K562 (cell line): ENCODE results near the gene ICAM1. TPM values are rescaled to one million over a fixed set of nuclear protein-coding genes. Genes with fewer than 3 reads are reported as not detected.

ENCODE experiments used
- ATAC-seq: fragments of 200-7000 bp; cut with Tn5 transposase; 3 replicates; pipeline ENCODE4 v1.9.1; 2020; ENCODE audit warnings: moderate library complexity
- BruUV-seq: library from RNA; stranded (reverse); fragments of 400-500 nt; replicated peaks from 2 replicates; lab custom pipeline; 2021; lab: Mats Ljungman, UMichigan
- CTCF ChIA-PET: fragments of 300-600 bp; formaldehyde crosslinking; extraction: SDS; loops from one replicate; lab custom pipeline; 2021; ENCODE audit warnings: low intra/inter-chr PET ratio; lab: Yijun Ruan, JAX
- POLR2A ChIA-PET: fragments of 300-600, 350-650 bp; sonication (Branson Sonifier 250); formaldehyde crosslinking; extraction: SDS; loops from one replicate; lab custom pipeline; 2021; ENCODE audit warnings: antibody characterized with exemption, inconsistent platforms; lab: Yijun Ruan, JAX
- DNase-seq, 4 experiments: peaks; one replicate each; pipeline versions ENCODE4 v3.0.0 to v3.0.0-alpha.2; 2011 to 2018; ENCODE audit warnings: low spot score in 3 of 4, mixed read lengths in 3 of 4; ENCODE audit errors: extremely low read depth in 1 of 4
- FAIRE-seq: peaks from 2 replicates; lab custom pipeline; 2011; peaks lifted over from hg19 to GRCh38; lab: Jason Lieb, UNC
- H2AFZ ChIP-seq: 2 replicates; pipeline ENCODE4 v1.6.0; 2011; ENCODE audit warnings: low read depth, low read length, control low read depth, inconsistent platforms
- H3K27ac ChIP-seq: fragments of 200-600 bp; 3 replicates; pipeline ENCODE4 v1.8.0; 2011; ENCODE audit warnings: low read depth, mild to moderate bottlenecking, control low read depth, inconsistent platforms, low read length, moderate library complexity, mixed read lengths; ENCODE audit errors: extremely low read depth
- H3K27me3 ChIP-seq, 2 experiments: fragments of 300-600 bp in 1 of 2; 2 replicates in 1 of 2; 3 replicates in 1 of 2; pipeline versions ENCODE4 v1.6.0 to v1.8.0; 2011; ENCODE audit warnings: inconsistent platforms in 2 of 2, low read length in 2 of 2, mild to moderate bottlenecking in 1 of 2, mixed read lengths in 1 of 2, moderate library complexity in 1 of 2; ENCODE audit not compliant: control insufficient read depth in 2 of 2, insufficient read depth in 2 of 2
- H3K36me3 ChIP-seq: fragments of 300-600 bp; 3 replicates; pipeline ENCODE4 v1.8.0; 2011; ENCODE audit warnings: mild to moderate bottlenecking, low read length, inconsistent platforms; ENCODE audit not compliant: control insufficient read depth, insufficient read depth
- H3K4me1 ChIP-seq, 2 experiments: fragments of 200-600 bp in 1 of 2; replicated peaks in 1 of 2; 2 replicates in 1 of 2; 3 replicates in 1 of 2; pipeline versions ENCODE4 v1.5.1 to v1.8.0; 2011; ENCODE audit warnings: inconsistent platforms in 2 of 2, low read length in 2 of 2, mild to moderate bottlenecking in 1 of 2, mixed read lengths in 1 of 2, moderate library complexity in 1 of 2; ENCODE audit not compliant: control insufficient read depth in 2 of 2, insufficient read depth in 2 of 2
- H3K4me2 ChIP-seq: 2 replicates; pipeline ENCODE4 v1.6.1; 2011; ENCODE audit warnings: low read length, control low read depth, inconsistent platforms, mixed read lengths; ENCODE audit not compliant: insufficient read depth
- H3K4me3 ChIP-seq: fragments of 200-600 bp; sonication (generic), shearing (Covaris generic); 2 replicates; pipeline ENCODE4 v1.5.1; 2016; ENCODE audit warnings: control low read depth, inconsistent platforms
- H3K79me2 ChIP-seq: fragments of 200-600 bp; 3 replicates; pipeline ENCODE4 v1.8.0; 2011; ENCODE audit warnings: low read length, inconsistent platforms; ENCODE audit not compliant: control insufficient read depth, insufficient read depth
- H3K9ac ChIP-seq, 2 experiments: 2 replicates each; pipeline versions ENCODE4 v1.6.0 to v1.6.1; 2011; ENCODE audit warnings: low read depth in 2 of 2, low read length in 2 of 2, control low read depth in 1 of 2, inconsistent platforms in 1 of 2, mild to moderate bottlenecking in 1 of 2, mixed read lengths in 1 of 2; ENCODE audit not compliant: insufficient read depth in 1 of 2
- H3K9me1 ChIP-seq: one replicate; pipeline ENCODE4 v1.6.0; 2011; ENCODE audit warnings: inconsistent platforms, mild to moderate bottlenecking, low read length, moderate library complexity; ENCODE audit not compliant: control insufficient read depth, insufficient read depth
- H3K9me3 ChIP-seq: replicated peaks from 2 replicates; pipeline ENCODE4 v1.5.1; 2011; ENCODE audit warnings: low read depth, low read length, inconsistent platforms; ENCODE audit not compliant: control insufficient read depth, insufficient read depth
- H4K20me1 ChIP-seq: replicated peaks from 2 replicates; pipeline ENCODE4 v1.6.1; 2011; ENCODE audit warnings: low read length, inconsistent platforms, mixed read lengths; ENCODE audit not compliant: control insufficient read depth, insufficient read depth
- ARHGAP35 ChIP-seq: fragments of 450-650 bp; IDR thresholded peaks from 2 replicates; pipeline ENCODE4 v1.6.1; 2018; ENCODE audit not compliant: partially characterized antibody
- DNMT1 ChIP-seq: fragments of 450-650 bp; IDR thresholded peaks from 2 replicates; pipeline ENCODE4 v1.6.1; 2016; ENCODE audit warnings: antibody characterized with exemption, mild to moderate bottlenecking
- ETV5 ChIP-seq: sonication (generic); formaldehyde crosslinking; IDR thresholded peaks from 2 replicates; pipeline ENCODE4 v1.4.0; 2020; ENCODE audit warnings: low read depth, mild to moderate bottlenecking, missing genetic modification reagents
- FOXJ3 ChIP-seq: sonication (generic); formaldehyde crosslinking; IDR thresholded peaks from 2 replicates; pipeline ENCODE4 v1.4.0; 2020; ENCODE audit warnings: mild to moderate bottlenecking, missing genetic modification reagents
- HNRNPLL ChIP-seq: fragments of 200-400 bp; formaldehyde crosslinking; IDR thresholded peaks from 2 replicates; pipeline ENCODE4 v1.6.1; 2017; ENCODE audit warnings: low read length, low read depth, mild to moderate bottlenecking; ENCODE audit not compliant: poor library complexity, severe bottlenecking
- KAT7 ChIP-seq: sonication (generic); formaldehyde crosslinking; IDR thresholded peaks from 2 replicates; pipeline ENCODE4 v1.8.0; 2022; ENCODE audit warnings: missing genetic modification reagents, mild to moderate bottlenecking, borderline replicate concordance
- RAD51 ChIP-seq: fragments of 450-650 bp; IDR thresholded peaks from 2 replicates; pipeline ENCODE4 v1.7.1; 2016; ENCODE audit warnings: low read depth, mild to moderate bottlenecking, borderline replicate concordance
- SP2 ChIP-seq: IDR thresholded peaks from 2 replicates; pipeline ENCODE4 v1.6.1; 2011; ENCODE audit warnings: mild to moderate bottlenecking, low read depth, low read length, moderate library complexity; ENCODE audit not compliant: poor library complexity, severe bottlenecking; ENCODE audit errors: extremely low read depth
- SREBF2 ChIP-seq: sonication (generic); formaldehyde crosslinking; IDR thresholded peaks from 2 replicates; pipeline ENCODE4 v1.4.0; 2020; ENCODE audit warnings: mild to moderate bottlenecking, missing genetic modification reagents
- TAF15 ChIP-seq: fragments of 200-400 bp; formaldehyde crosslinking; IDR thresholded peaks from 2 replicates; pipeline ENCODE4 v1.6.1; 2017; ENCODE audit warnings: mild to moderate bottlenecking, low read depth, low read length, moderate library complexity
- ZBTB17 ChIP-seq: fragments of 450-650 bp; formaldehyde crosslinking; IDR thresholded peaks from 2 replicates; pipeline ENCODE4 v1.4.0; 2020; ENCODE audit warnings: mild to moderate bottlenecking
- ZBTB7A ChIP-seq: IDR thresholded peaks from 2 replicates; pipeline ENCODE4 v1.6.1; 2011; ENCODE audit warnings: low read depth, mild to moderate bottlenecking, low read length, moderate library complexity, borderline replicate concordance; ENCODE audit not compliant: control insufficient read depth
- ZKSCAN8 ChIP-seq: fragments of 200-800 bp; sonication (Bioruptor generic); IDR thresholded peaks from 2 replicates; pipeline ENCODE4 v1.6.1; 2016; ENCODE audit warnings: missing genetic modification characterization, missing compliant biosample characterization
- ZNF311 ChIP-seq: fragments of 250-450 bp; sonication (Bioruptor Pico); IDR thresholded peaks from 2 replicates; pipeline ENCODE4 v1.4.0; 2020; ENCODE audit warnings: mild to moderate bottlenecking, moderate library complexity
- ZNF324 ChIP-seq: fragments of 250-450 bp; sonication (Bioruptor Pico); IDR thresholded peaks from 2 replicates; pipeline ENCODE4 v1.4.0; 2020; ENCODE audit warnings: mild to moderate bottlenecking
- ZNF445 ChIP-seq: fragments of 250-450 bp; sonication (Bioruptor Pico); IDR thresholded peaks from 2 replicates; pipeline ENCODE4 v1.4.0; 2020; ENCODE audit warnings: low read depth, mild to moderate bottlenecking, moderate library complexity
- WGBS: fragments of 100-300 bp; shearing (Covaris generic); methylation state at CpG from one replicate; pipeline ENCODE4 v1.1.6; 2016; ENCODE audit warnings: low coverage, mixed read lengths; ENCODE audit not compliant: insufficient coverage; ENCODE audit errors: missing lambda C conversion rate; 5-methylcytosine and 5-hydroxymethylcytosine counted together
- in situ Hi-C: fragments of 300-500 bp; cut with MboI; formaldehyde crosslinking; loops from 4 replicates; pipeline ENCODE4 v1.15.0; 2018; ENCODE audit warnings: inconsistent platforms, mixed read lengths
- intact Hi-C: fragments of 100-400 bp; cut with micrococcal nuclease; formaldehyde crosslinking; loops from 2 replicates; pipeline ENCODE4 v1.14.2; 2022
- polyA plus RNA-seq, 8 experiments: library from polyadenylated mRNA; depleted of rRNA in 4 of 8; stranded (reverse) in 5 of 8; unstranded in 3 of 8; fragments of >200 nt; fragmentation: Nextera tagmentation in 2 of 8; fragmentation: Illumina TruSeq in 1 of 8; extraction: Ambion mirVana in 2 of 8; extraction: Trizol in 1 of 8; gene quantifications; 2 replicates each; pipeline versions ENCODE4 v1.2.1 to v1.2.3, GENCODE V29; 2011 to 2014; ENCODE audit warnings: inconsistent platforms in 1 of 8, missing spikeins in 1 of 8
- total RNA-seq, 7 experiments: library from RNA; depleted of rRNA in 6 of 7; stranded (reverse); fragments of >200 nt in 6 of 7; fragmentation: Illumina TruSeq in 2 of 7; extraction: Trizol in 2 of 7; gene quantifications; 2 replicates each; pipeline versions ENCODE4 v1.2.1 to v1.2.3, GENCODE V29; 2011 to 2021; ENCODE audit warnings: low replicate concordance in 1 of 7
- TF ChIP-seq, protein P1 (sequence below): fragments of 250-450 bp; sonication (Bioruptor Pico); IDR thresholded peaks from 2 replicates; pipeline ENCODE4 v1.8.0; 2021; ENCODE audit warnings: moderate library complexity, mild to moderate bottlenecking, inconsistent platforms
- TF ChIP-seq, protein P2 (sequence below), 2 experiments: fragments of 450-650 bp in 1 of 2; sonication (generic) in 1 of 2; formaldehyde crosslinking; conservative IDR thresholded peaks; 2 replicates each; pipeline versions ENCODE4 v1.4.0 to v1.8.1; 2020 to 2022; ENCODE audit warnings: mild to moderate bottlenecking in 1 of 2, missing genetic modification reagents in 1 of 2

The ICAM1 gene
- total and polyA plus RNA-seq, 9 of the 15 experiments (the other 6 are each of a cell fraction or from before 2014, with no cell fraction given): 2.3 to 24.4 (median 13.4) TPM

DNA sequence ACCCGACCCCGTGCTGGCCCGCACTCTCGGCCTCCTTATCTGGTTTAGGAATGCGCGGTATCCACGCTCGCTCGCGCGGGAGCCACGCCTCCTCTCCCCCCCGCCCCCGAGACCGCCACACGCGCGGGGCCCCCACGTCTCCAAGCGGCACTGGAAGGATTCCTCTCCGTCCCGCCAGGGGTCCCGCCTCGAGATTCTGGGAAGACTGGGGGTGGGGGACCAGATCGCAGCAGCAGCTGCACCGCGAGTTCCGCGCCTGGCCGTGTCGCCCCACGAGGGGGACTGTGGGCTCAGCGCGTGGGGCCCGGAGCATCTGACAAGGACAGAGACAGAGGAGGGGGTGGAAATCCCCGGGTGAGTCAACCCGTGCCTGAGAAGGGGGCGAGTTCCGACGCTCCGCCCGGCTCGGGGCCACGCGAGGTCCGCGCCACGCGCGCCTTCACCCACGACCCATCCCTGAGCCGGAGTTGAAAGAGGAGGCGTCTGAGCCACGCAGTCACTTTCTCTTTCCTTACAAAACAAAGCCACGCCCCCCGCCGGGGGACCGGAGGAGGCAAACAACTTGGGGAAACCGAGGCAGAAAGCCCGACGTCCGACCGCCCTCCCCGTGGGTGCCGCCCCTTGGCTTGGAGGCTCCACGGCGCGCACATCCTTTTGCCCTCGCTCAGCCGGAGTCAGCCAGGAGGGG lies 40.6 kb upstream of the ICAM1 start (continued):
- TF ChIP-seq ZBTB7A (no peak), ZBTB17 (no peak), HNRNPLL (no peak), ZNF445 (no peak), ARHGAP35 (no peak)

DNA sequence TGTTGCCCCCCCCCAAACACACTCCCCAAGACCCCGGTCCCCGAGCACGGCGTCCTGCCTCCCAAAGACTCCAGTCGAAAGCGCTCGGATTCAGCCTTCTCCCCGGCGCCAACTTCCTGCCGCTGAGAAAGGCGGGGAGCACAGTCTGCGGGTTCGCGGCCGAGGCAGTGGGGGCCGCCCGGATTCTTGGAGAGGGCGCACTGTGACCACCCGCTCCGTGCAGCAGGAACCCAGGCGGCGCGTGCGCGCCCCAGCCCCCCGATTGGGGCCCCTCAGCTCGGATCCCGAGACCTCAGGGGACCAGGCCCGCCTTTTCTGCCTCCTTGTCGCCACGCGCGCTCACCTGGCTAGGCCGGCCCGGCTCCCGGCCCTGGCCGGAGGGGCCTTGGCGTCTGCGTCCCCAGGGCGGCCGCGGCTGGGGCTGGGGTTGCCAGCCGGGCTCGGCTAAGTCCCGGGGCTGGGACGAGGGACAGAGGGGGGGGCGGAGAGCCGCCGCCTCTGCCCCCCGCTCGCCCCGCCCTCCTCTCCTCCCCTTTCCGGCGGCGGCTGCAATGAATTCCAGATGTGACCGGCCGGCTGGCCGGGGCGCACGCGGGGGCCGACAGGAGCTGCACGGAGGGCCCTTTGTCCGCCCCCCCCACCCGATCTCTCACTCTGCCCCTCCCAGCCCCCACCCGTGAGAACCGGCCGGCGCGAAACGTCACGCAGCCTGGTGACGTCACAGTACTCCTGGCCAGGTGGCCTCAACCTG lies 39.9 kb upstream of the ICAM1 start, which contains the start of gene S1PR2:
TSS of gene S1PR2 (minus strand) at position 471 of the 751 bp plus-strand sequence. CDS start 6,426 bp downstream, outside the sequence.
- BruUV-seq: no TSS peak
- Histone ChIP-seq H3K27ac (peak within 1 kb of the TSS; percentile 83), H3K9me3 (no peaks in the 10 kb centered on the region), H3K4me2 (peak within 1 kb of the TSS; percentile 81), H3K36me3 (no peaks in the 10 kb centered on the region), H4K20me1 (0 out of 2 replicates have a peak, but pooled peaks cover 4% of the 10 kb centered on the region), H2AFZ (peak within 1 kb of the TSS; percentile 93), H3K9ac (peak within 1 kb of the TSS; percentile 77 to 98), H3K79me2 (peaks cover 17% of the 10 kb centered on the region), H3K4me3 (peak within 1 kb of the TSS; percentile 91), H3K9me1 (no peaks in the 10 kb centered on the region), H3K4me1 (peaks cover 22 to 36% of the 10 kb centered on the region in 2 experiments; a peak in 4 of 5 replicates), H3K27me3 (no peaks in the 10 kb centered on the region)
- ChIA-PET CTCF (no interaction called here), POLR2A (interaction anchor here (0.6 to 1.0 kb wide), 5 partner anchors 11 to 298 kb away, joined by 3 to 5 read pairs (median 3); no protein-coding TSS in a partner anchor)
- ATAC-seq (peak; percentile 92), FAIRE-seq (no peak), DNase-seq (peak; percentile 92 to 95 (median 93))
- under 1% methylated on average over 28 of the region's 73 CpGs for WGBS
- in situ Hi-C loops: no loop called here
- intact Hi-C loops: no loop called here
- TF ChIP-seq, protein P1, sequence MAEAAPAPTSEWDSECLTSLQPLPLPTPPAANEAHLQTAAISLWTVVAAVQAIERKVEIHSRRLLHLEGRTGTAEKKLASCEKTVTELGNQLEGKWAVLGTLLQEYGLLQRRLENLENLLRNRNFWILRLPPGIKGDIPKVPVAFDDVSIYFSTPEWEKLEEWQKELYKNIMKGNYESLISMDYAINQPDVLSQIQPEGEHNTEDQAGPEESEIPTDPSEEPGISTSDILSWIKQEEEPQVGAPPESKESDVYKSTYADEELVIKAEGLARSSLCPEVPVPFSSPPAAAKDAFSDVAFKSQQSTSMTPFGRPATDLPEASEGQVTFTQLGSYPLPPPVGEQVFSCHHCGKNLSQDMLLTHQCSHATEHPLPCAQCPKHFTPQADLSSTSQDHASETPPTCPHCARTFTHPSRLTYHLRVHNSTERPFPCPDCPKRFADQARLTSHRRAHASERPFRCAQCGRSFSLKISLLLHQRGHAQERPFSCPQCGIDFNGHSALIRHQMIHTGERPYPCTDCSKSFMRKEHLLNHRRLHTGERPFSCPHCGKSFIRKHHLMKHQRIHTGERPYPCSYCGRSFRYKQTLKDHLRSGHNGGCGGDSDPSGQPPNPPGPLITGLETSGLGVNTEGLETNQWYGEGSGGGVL (CRISPR knock-in tag): no peak
- no peak for TF ChIP-seq KAT7 (CRISPR knock-in tag)
- no peak for TF ChIP-seq SP2
- no peak for TF ChIP-seq ZNF311 (CRISPR knock-in tag)
- TF ChIP-seq RAD51: no peak
- TF ChIP-seq ZKSCAN8: no peak
- no peak for TF ChIP-seq SREBF2 (CRISPR knock-in tag)
- TF ChIP-seq TAF15: no peak
- TF ChIP-seq FOXJ3 (CRISPR knock-in tag): no peak
- TF ChIP-seq ZNF324 (CRISPR knock-in tag): no peak
- TF ChIP-seq ETV5 (CRISPR knock-in tag): no peak
- no peak for TF ChIP-seq DNMT1
- TF ChIP-seq, protein P2, sequence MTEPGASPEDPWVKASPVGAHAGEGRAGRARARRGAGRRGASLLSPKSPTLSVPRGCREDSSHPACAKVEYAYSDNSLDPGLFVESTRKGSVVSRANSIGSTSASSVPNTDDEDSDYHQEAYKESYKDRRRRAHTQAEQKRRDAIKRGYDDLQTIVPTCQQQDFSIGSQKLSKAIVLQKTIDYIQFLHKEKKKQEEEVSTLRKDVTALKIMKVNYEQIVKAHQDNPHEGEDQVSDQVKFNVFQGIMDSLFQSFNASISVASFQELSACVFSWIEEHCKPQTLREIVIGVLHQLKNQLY (CRISPR knock-in tag; conservative IDR thresholded peaks at IDR 0.05): no peak
